Right atrium auricular region (tissue), 2 donors: ENCODE results near the gene SENP5. TPM values are rescaled to one million over a fixed set of nuclear protein-coding genes. Genes with fewer than 3 reads are reported as not detected.

ENCODE experiments used
- DNase-seq: peaks from one replicate; pipeline ENCODE4 v3.0.0-alpha.2; 2019; ENCODE audit warnings: low spot score
- H3K27ac ChIP-seq, 2 donors: fragments of 200-600 bp; sonication (generic); 1 replicate in 1 of 2; 2 replicates in 1 of 2; pipeline ENCODE4 v1.5.1; 2016 to 2019
- H3K27me3 ChIP-seq, 2 donors: fragments of 200-600 bp; sonication (generic); one replicate each; pipeline versions ENCODE4 v1.5.1 to v1.6.0; 2017 to 2019
- H3K36me3 ChIP-seq: fragments of 200-600 bp; sonication (generic); one replicate; pipeline ENCODE4 v1.5.1; 2016
- H3K4me1 ChIP-seq, 2 donors: fragments of 200-600 bp; sonication (generic); one replicate each; pipeline versions ENCODE4 v1.5.1 to v1.6.0; 2017 to 2019
- H3K4me3 ChIP-seq, 2 donors: fragments of 200-600 bp; sonication (generic); 1 replicate in 1 of 2; 2 replicates in 1 of 2; pipeline ENCODE4 v1.5.1; 2017 to 2019; ENCODE audit warnings: mild to moderate bottlenecking in 1 of 2, moderate library complexity in 1 of 2
- H3K9me3 ChIP-seq, 2 donors: fragments of 200-600 bp; sonication (generic); one replicate each; pipeline ENCODE4 v1.5.1; 2019
- total RNA-seq, 2 donors: library from RNA; depleted of rRNA; stranded (reverse); fragments of >200 nt; gene quantifications; one replicate each; pipeline ENCODE4 v1.1.0, GENCODE V29; 2016
- TF ChIP-seq, protein P1 (sequence below), 2 donors: fragments of 200-600 bp; sonication (generic); IDR thresholded peaks; one replicate each; pipeline ENCODE4 v1.5.1; 2019; ENCODE audit warnings: antibody characterized with exemption in 2 of 2

SENP5 gene
- total RNA-seq, 2 donors from 2014 or later, result 18.7 to 22.1 TPM

DNA sequence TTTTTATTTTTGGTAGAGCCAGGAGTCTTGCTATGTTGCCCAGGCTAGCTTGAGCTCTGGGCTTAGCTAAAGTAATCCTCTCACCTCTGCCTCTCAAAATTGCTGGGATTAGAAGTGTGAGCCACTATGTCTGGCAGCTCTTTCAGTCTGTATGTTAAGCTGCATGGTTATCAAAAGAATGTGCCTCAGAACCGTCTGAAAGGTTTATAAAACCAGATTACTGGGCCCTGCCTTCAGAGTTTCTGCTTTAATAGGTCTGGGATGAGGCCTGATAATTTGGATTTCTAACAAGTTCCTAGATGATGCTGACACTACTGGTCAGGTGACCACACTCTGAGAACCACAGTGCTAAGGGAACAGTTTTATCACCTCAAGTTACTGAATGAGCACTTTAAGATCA, 34.6 kb downstream of the SENP5 start:
- Histone ChIP-seq H3K27me3 (no peaks in the 10 kb centered on the region), H3K4me3 (no peak overlapping the region), H3K4me1 (no peaks in the 10 kb centered on the region), H3K9me3 (no peaks in the 10 kb centered on the region), H3K27ac (no peak overlapping the region), H3K36me3 (peaks cover 69% of the 10 kb centered on the region)
- DNase-seq, result no peak
- TF ChIP-seq, protein P1, sequence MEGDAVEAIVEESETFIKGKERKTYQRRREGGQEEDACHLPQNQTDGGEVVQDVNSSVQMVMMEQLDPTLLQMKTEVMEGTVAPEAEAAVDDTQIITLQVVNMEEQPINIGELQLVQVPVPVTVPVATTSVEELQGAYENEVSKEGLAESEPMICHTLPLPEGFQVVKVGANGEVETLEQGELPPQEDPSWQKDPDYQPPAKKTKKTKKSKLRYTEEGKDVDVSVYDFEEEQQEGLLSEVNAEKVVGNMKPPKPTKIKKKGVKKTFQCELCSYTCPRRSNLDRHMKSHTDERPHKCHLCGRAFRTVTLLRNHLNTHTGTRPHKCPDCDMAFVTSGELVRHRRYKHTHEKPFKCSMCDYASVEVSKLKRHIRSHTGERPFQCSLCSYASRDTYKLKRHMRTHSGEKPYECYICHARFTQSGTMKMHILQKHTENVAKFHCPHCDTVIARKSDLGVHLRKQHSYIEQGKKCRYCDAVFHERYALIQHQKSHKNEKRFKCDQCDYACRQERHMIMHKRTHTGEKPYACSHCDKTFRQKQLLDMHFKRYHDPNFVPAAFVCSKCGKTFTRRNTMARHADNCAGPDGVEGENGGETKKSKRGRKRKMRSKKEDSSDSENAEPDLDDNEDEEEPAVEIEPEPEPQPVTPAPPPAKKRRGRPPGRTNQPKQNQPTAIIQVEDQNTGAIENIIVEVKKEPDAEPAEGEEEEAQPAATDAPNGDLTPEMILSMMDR (IDR thresholded peaks at IDR 0.05), result no peak

DNA sequence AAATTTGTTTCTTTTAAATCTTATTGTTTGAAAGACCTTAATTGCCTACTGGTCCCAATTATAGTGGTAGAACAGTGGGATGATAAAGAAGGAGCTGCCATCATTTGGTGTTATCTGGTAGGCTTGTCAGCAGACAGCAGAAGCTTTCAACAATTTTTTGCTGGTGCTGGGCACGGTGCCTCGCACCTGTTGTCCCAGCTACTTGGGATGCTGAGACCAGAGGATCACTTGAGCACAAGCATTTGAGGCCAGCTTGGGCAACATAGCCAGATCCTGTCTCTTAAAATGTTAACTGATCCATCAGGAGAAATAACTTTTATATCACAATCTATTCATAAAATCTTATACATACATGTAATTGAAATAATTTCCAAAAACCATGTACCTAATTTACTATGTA, 36.0 kb downstream of the SENP5 start:
- H3K36me3 ChIP-seq, result peaks cover 69% of the 10 kb centered on the region
- H3K27ac ChIP-seq, result no peak overlapping the region
- no peak for DNase-seq
- H3K27me3 ChIP-seq, result no peaks in the 10 kb centered on the region
- no peak overlapping the region for H3K4me3 ChIP-seq
- no peaks in the 10 kb centered on the region for H3K9me3 ChIP-seq
- TF ChIP-seq, protein P1 (IDR thresholded peaks at IDR 0.05), result no peak
- no peaks in the 10 kb centered on the region for H3K4me1 ChIP-seq

DNA sequence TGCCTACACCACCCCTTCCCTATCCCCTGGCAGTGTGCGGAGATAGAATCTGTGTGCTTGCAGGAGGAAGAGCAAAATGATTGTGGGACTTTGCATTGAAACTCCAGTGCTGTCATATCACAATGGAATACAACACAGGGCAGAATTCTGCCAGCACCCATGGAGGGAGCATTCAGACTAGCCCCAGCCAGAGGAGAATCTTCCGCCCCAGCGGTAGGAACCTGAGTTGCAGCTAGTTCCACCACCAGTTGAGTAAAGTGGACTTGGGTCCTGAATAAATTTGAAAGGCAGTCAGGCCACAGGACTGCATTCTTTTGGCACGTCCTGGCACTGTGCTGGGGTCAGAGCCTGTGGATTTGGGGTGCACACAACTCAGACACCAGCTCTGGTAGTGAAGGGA, 47.1 kb downstream of the SENP5 start:
- DNase-seq, result no peak
- Histone ChIP-seq H3K9me3 (peaks cover 0 to 11% of the 10 kb centered on the region in 2 donors), H3K4me3 (no peak overlapping the region), H3K36me3 (peaks cover 24% of the 10 kb centered on the region), H3K27me3 (no peaks in the 10 kb centered on the region), H3K27ac (no peak overlapping the region), H3K4me1 (no peaks in the 10 kb centered on the region)
- TF ChIP-seq, protein P1 (IDR thresholded peaks at IDR 0.05), result no peak

GRCh38 chr3:196915375-196915774, 47.7 kb downstream of the SENP5 start:
- Histone ChIP-seq H3K27ac (no peak overlapping the region), H3K36me3 (peaks cover 24% of the 10 kb centered on the region), H3K4me3 (no peak overlapping the region), H3K27me3 (no peaks in the 10 kb centered on the region), H3K9me3 (peaks cover 0 to 11% of the 10 kb centered on the region in 2 donors), H3K4me1 (no peaks in the 10 kb centered on the region)
- TF ChIP-seq, protein P1 (IDR thresholded peaks at IDR 0.05), result no peak
- DNase-seq, result no peak

- no peak overlapping the region for H3K27ac ChIP-seq
- H3K36me3 ChIP-seq, result peaks cover 24% of the 10 kb centered on the region
- DNase-seq, result no peak
- no peak overlapping the region for H3K4me3 ChIP-seq
- H3K4me1 ChIP-seq, result no peaks in the 10 kb centered on the region
- no peaks in the 10 kb centered on the region for H3K27me3 ChIP-seq
- H3K9me3 ChIP-seq, result peaks cover 0 to 11% of the 10 kb centered on the region in 2 donors
- TF ChIP-seq, protein P1 (IDR thresholded peaks at IDR 0.05), result no peak
These were observed 48.5 kb downstream of the SENP5 start for GRCh38 chr3:196916221-196916620.

DNA sequence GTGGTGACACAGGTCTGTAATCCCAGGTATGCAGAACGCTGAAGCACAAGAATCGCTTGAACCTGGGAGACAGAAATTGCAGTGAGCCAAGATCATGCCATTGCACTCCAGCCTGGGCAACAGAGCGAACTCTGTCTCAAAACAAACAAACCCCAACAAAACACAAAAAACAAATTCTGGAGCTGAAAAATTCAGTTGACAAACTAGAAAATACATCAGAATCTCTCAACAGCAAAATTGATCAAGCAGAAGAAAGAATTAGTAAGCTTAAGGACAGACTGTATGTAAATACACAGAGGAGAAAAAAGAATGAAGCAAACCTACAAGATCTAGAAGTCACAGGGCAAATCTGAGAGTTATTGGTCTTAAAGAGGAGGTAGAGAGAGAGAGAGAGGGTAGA, 49.3 kb downstream of the SENP5 start:
- Histone ChIP-seq H3K36me3 (peaks cover 24% of the 10 kb centered on the region), H3K27ac (no peak overlapping the region), H3K27me3 (no peaks in the 10 kb centered on the region), H3K4me1 (no peaks in the 10 kb centered on the region), H3K4me3 (no peak overlapping the region), H3K9me3 (peaks cover 0 to 11% of the 10 kb centered on the region in 2 donors)
- TF ChIP-seq, protein P1 (IDR thresholded peaks at IDR 0.05), result no peak
- no peak for DNase-seq
